Mesothelial cell of epicardium (in vitro differentiated cells): ENCODE results near the gene TMEM178B. TPM values are rescaled to one million over a fixed set of nuclear protein-coding genes. Genes with fewer than 3 reads are reported as not detected.
A peak's percentile ranks its signal among the peaks of the same experiment; 100 is the strongest.

Source experiments
- DNase-seq, 2 experiments: peaks; one replicate each; pipeline ENCODE4 v3.0.0; 2021; ENCODE audit warnings: low spot score in 2 of 2; ENCODE audit not compliant: unreplicated experiment in 2 of 2
- H3K27ac Mint-ChIP-seq: 2 replicates; pipeline ENCODE4 v1.8.0; 2021; ENCODE audit warnings: mixed read lengths
- H3K27me3 Mint-ChIP-seq: 2 replicates; pipeline ENCODE4 v1.8.0; 2021; ENCODE audit warnings: low read depth, mixed read lengths
- H3K36me3 Mint-ChIP-seq: 2 replicates; pipeline ENCODE4 v1.8.0; 2021; ENCODE audit warnings: mixed read lengths
- H3K4me1 Mint-ChIP-seq: 2 replicates; pipeline ENCODE4 v1.8.0; 2021; ENCODE audit warnings: mixed read lengths
- H3K4me3 Mint-ChIP-seq: 2 replicates; pipeline ENCODE4 v1.8.0; 2021; ENCODE audit warnings: mild to moderate bottlenecking, moderate library complexity, mixed read lengths
- H3K9me3 Mint-ChIP-seq: 2 replicates; pipeline ENCODE4 v1.8.0; 2021; ENCODE audit warnings: mixed read lengths
- CTCF ChIP-seq: fragments of 200-600 bp; sonication (generic); IDR thresholded peaks from one replicate; pipeline ENCODE4 v1.5.0; 2021; ENCODE audit warnings: antibody characterized with exemption; ENCODE audit not compliant: unreplicated experiment
- total RNA-seq: library from RNA; stranded (reverse); gene quantifications from 3 replicates; pipeline ENCODE4 v1.2.1, GENCODE V29; 2021

TMEM178B gene
- total RNA-seq, 1 donor from 2014 or later = 0.16 TPM

- no peak for TF ChIP-seq CTCF
- Mint-ChIP-seq H3K27ac (peak overlapping the region; percentile 32), H3K36me3 (no peaks in the 10 kb centered on the region), H3K27me3 (no peaks in the 10 kb centered on the region), H3K4me3 (no peak overlapping the region), H3K4me1 (peaks cover 12% of the 10 kb centered on the region), H3K9me3 (no peaks in the 10 kb centered on the region)
- DNase-seq = no peak
Observed at GRCh38 chr7:141369422-141369821, 295.6 kb downstream of the TMEM178B start.

- no peak for TF ChIP-seq CTCF
- Mint-ChIP-seq H3K4me3 (no peak overlapping the region), H3K9me3 (no peaks in the 10 kb centered on the region), H3K36me3 (no peaks in the 10 kb centered on the region), H3K4me1 (peaks cover 12% of the 10 kb centered on the region), H3K27me3 (no peaks in the 10 kb centered on the region), H3K27ac (no peak overlapping the region)
- DNase-seq = no peak
Observed at GRCh38 chr7:141370178-141370577, 296.3 kb downstream of the TMEM178B start.

- Mint-ChIP-seq H3K4me3 (no peak overlapping the region), H3K9me3 (no peaks in the 10 kb centered on the region), H3K27ac (no peak overlapping the region), H3K4me1 (peaks cover 11% of the 10 kb centered on the region), H3K36me3 (no peaks in the 10 kb centered on the region), H3K27me3 (no peaks in the 10 kb centered on the region)
- DNase-seq = no peak
- TF ChIP-seq CTCF = no peak
Observed at GRCh38 chr7:141370650-141371049, 296.8 kb downstream of the TMEM178B start.

- DNase-seq = no peak
- H3K36me3 Mint-ChIP-seq = no peaks in the 10 kb centered on the region
- no peak for TF ChIP-seq CTCF
Observed at GRCh38 chr7:141374425-141374824, 300.6 kb downstream of the TMEM178B start.

GRCh38 chr7:141375442-141375841 is 301.6 kb downstream of the TMEM178B start:
- Mint-ChIP-seq H3K9me3 (peaks cover 4% of the 10 kb centered on the region), H3K27me3 (no peaks in the 10 kb centered on the region), H3K4me3 (no peak overlapping the region), H3K36me3 (no peaks in the 10 kb centered on the region), H3K27ac (no peak overlapping the region), H3K4me1 (no peaks in the 10 kb centered on the region)
- no peak for DNase-seq
- no peak for TF ChIP-seq CTCF

More at GRCh38 chr7:141374425-141374824, 300.6 kb downstream of the TMEM178B start:
- Mint-ChIP-seq H3K4me3 (no peak overlapping the region), H3K4me1 (no peaks in the 10 kb centered on the region), H3K27ac (no peak overlapping the region), H3K9me3 (peaks cover 4% of the 10 kb centered on the region), H3K27me3 (no peaks in the 10 kb centered on the region)

GRCh38 chr7:141377906-141378305 is 304.0 kb downstream of the TMEM178B start:
- TF ChIP-seq CTCF = no peak
- H3K4me1 Mint-ChIP-seq = no peaks in the 10 kb centered on the region

More at GRCh38 chr7:141377906-141378305, 304.0 kb downstream of the TMEM178B start:
- Mint-ChIP-seq H3K27me3 (no peaks in the 10 kb centered on the region), H3K27ac (no peak overlapping the region), H3K9me3 (peaks cover 4% of the 10 kb centered on the region), H3K36me3 (no peaks in the 10 kb centered on the region), H3K4me3 (no peak overlapping the region)
- no peak for DNase-seq
